Astrocyte (in vitro differentiated cells and primary cell): ENCODE measurements around the gene UBAC2. TPM values are rescaled to one million over a fixed set of nuclear protein-coding genes. Genes with fewer than 3 reads are reported as not detected.

Experiments used
- DNase-seq: peaks from one replicate; pipeline ENCODE4 v3.0.0-alpha.2; 2010; ENCODE audit warnings: low read depth
- FAIRE-seq: peaks from 2 replicates; lab custom pipeline; 2011; peaks lifted over from hg19 to GRCh38; lab: Jason Lieb, UNC
- H2AFZ ChIP-seq: 2 replicates; pipeline ENCODE4 v1.6.0; 2012; ENCODE audit warnings: low read depth, low read length, inconsistent platforms
- H3K27ac ChIP-seq: 2 replicates; pipeline ENCODE4 v1.5.1; 2011; ENCODE audit warnings: low read depth, low read length, inconsistent platforms
- H3K27me3 ChIP-seq: 2 replicates; pipeline ENCODE4 v1.6.0; 2011; ENCODE audit warnings: low read length, inconsistent platforms; ENCODE audit not compliant: insufficient read depth
- H3K36me3 ChIP-seq: 2 replicates; pipeline ENCODE4 v1.5.1; 2011; ENCODE audit warnings: low read length, inconsistent platforms; ENCODE audit not compliant: insufficient read depth
- H3K4me1 ChIP-seq: 2 replicates; pipeline ENCODE4 v1.5.1; 2011; ENCODE audit warnings: low read length, inconsistent platforms; ENCODE audit not compliant: insufficient read depth
- H3K4me2 ChIP-seq: 2 replicates; pipeline ENCODE4 v1.6.0; 2012; ENCODE audit warnings: low read length, inconsistent platforms
- H3K4me3 ChIP-seq: 2 replicates; pipeline ENCODE4 v1.5.1; 2011; ENCODE audit warnings: low read depth, mild to moderate bottlenecking, low read length, inconsistent platforms; ENCODE audit not compliant: insufficient read depth
- H3K79me2 ChIP-seq: 2 replicates; pipeline ENCODE4 v1.6.0; 2012; ENCODE audit warnings: mild to moderate bottlenecking, low read length, inconsistent platforms; ENCODE audit not compliant: insufficient read depth
- H3K9ac ChIP-seq: 2 replicates; pipeline ENCODE4 v1.6.0; 2012; ENCODE audit warnings: mild to moderate bottlenecking, low read length, inconsistent platforms
- H3K9me3 ChIP-seq: 2 replicates; pipeline ENCODE4 v1.5.1; 2012; ENCODE audit warnings: low read depth, mild to moderate bottlenecking, low read length, inconsistent platforms; ENCODE audit not compliant: insufficient read depth
- H4K20me1 ChIP-seq: 2 replicates; pipeline ENCODE4 v1.6.0; 2012; ENCODE audit warnings: low read length, inconsistent platforms; ENCODE audit not compliant: insufficient read depth
- H3K27ac Mint-ChIP-seq: one replicate; pipeline ENCODE4 v1.8.0; 2021; ENCODE audit warnings: mild to moderate bottlenecking, mixed read lengths; ENCODE audit not compliant: unreplicated experiment
- H3K27me3 Mint-ChIP-seq: one replicate; pipeline ENCODE4 v1.8.0; 2021; ENCODE audit warnings: low read depth, mixed read lengths; ENCODE audit not compliant: unreplicated experiment
- H3K36me3 Mint-ChIP-seq: one replicate; pipeline ENCODE4 v1.8.0; 2021; ENCODE audit warnings: low read depth, mixed read lengths; ENCODE audit not compliant: unreplicated experiment
- H3K4me1 Mint-ChIP-seq: one replicate; pipeline ENCODE4 v1.8.0; 2021; ENCODE audit warnings: low read depth, mixed read lengths; ENCODE audit not compliant: unreplicated experiment
- H3K4me3 Mint-ChIP-seq: one replicate; pipeline ENCODE4 v1.8.0; 2021; ENCODE audit warnings: mild to moderate bottlenecking, moderate library complexity, mixed read lengths; ENCODE audit not compliant: unreplicated experiment
- H3K9me3 Mint-ChIP-seq: one replicate; pipeline ENCODE4 v1.8.0; 2021; ENCODE audit warnings: mild to moderate bottlenecking, mixed read lengths; ENCODE audit not compliant: unreplicated experiment
- CTCF ChIP-seq: IDR thresholded peaks from 2 replicates; pipeline ENCODE4 v1.5.1; 2011; ENCODE audit warnings: low read depth, mild to moderate bottlenecking, inconsistent platforms, low read length, moderate library complexity; ENCODE audit not compliant: insufficient read depth
- EZH2 ChIP-seq: IDR thresholded peaks from 2 replicates; pipeline ENCODE4 v1.6.1; 2012; ENCODE audit warnings: mild to moderate bottlenecking, low read length, inconsistent platforms; ENCODE audit not compliant: insufficient read depth
- total RNA-seq: library from RNA; stranded (reverse); gene quantifications from 2 replicates; pipeline ENCODE4 v1.2.1, GENCODE V29; 2021

Gene UBAC2
- total RNA-seq, 1 donor from 2014 or later = 61.0 TPM

DNA sequence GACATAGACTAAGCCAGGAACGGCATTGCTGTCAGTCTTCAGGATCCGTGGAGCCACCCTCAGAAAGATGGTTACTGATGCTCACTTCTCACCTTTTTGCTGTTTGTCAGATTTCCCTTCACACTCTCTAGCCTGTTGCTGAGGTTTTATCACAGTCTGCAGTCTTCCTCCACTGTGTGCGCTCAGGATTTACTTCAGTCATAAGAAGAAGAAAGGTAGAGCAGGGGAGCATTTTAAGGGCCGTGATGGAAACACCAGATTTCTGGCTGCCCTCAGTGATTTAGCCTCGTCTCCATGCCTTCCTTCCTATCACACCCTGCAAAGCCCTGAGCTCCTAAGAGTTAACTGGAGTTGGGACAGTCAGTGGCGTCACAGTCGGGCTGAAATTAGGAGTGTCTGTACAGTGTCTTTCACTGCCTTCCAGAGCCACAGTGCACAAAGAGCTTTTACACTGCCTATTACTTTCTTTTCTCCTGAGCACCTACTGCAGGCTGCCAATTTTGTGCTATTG is 166.5 kb downstream of the UBAC2 start:
- H3K4me3 Mint-ChIP-seq = no peak overlapping the region
- H4K20me1 ChIP-seq = no peaks in the 10 kb centered on the region
- no peaks in the 10 kb centered on the region for H3K27me3 ChIP-seq
- TF ChIP-seq CTCF (no peak), EZH2 (no peak)
- H3K27ac ChIP-seq = no peak overlapping the region
- H2AFZ ChIP-seq = no peak overlapping the region
- H3K9me3 Mint-ChIP-seq = no peaks in the 10 kb centered on the region
- DNase-seq = no peak
- FAIRE-seq = no peak
- H3K36me3 Mint-ChIP-seq = peaks cover 6% of the 10 kb centered on the region
- no peak overlapping the region for H3K4me2 ChIP-seq
- no peaks in the 10 kb centered on the region for H3K9me3 ChIP-seq
- H3K79me2 ChIP-seq = no peaks in the 10 kb centered on the region
- no peak overlapping the region for H3K27ac Mint-ChIP-seq
- no peak overlapping the region for H3K4me3 ChIP-seq
- peaks cover 6% of the 10 kb centered on the region for H3K4me1 Mint-ChIP-seq
- no peaks in the 10 kb centered on the region for H3K4me1 ChIP-seq
- H3K9ac ChIP-seq = no peak overlapping the region
- H3K27me3 Mint-ChIP-seq = no peaks in the 10 kb centered on the region
- H3K36me3 ChIP-seq = peaks cover 5% of the 10 kb centered on the region

- H3K4me3 Mint-ChIP-seq = no peak overlapping the region
- peaks cover 6% of the 10 kb centered on the region for H3K4me1 Mint-ChIP-seq
- Histone ChIP-seq H3K9me3 (no peaks in the 10 kb centered on the region), H4K20me1 (no peaks in the 10 kb centered on the region), H3K36me3 (peaks cover 5% of the 10 kb centered on the region), H3K4me1 (no peaks in the 10 kb centered on the region), H3K9ac (no peak overlapping the region), H3K79me2 (no peaks in the 10 kb centered on the region), H3K4me3 (no peak overlapping the region), H2AFZ (no peak overlapping the region), H3K27me3 (no peaks in the 10 kb centered on the region), H3K27ac (no peak overlapping the region), H3K4me2 (no peak overlapping the region)
- no peaks in the 10 kb centered on the region for H3K27me3 Mint-ChIP-seq
- H3K9me3 Mint-ChIP-seq = no peaks in the 10 kb centered on the region
- DNase-seq (no peak), FAIRE-seq (no peak)
- H3K36me3 Mint-ChIP-seq = peaks cover 10% of the 10 kb centered on the region
- no peak overlapping the region for H3K27ac Mint-ChIP-seq
- TF ChIP-seq CTCF (no peak), EZH2 (no peak)
Measured at GRCh38 chr13:99367663-99368448, 167.2 kb downstream of the UBAC2 start.
